A549 (cell line): ENCODE measurements around the gene TBX20.
"Not testable (repeated sequence)": the region's sequence is repeated elsewhere in the genome, so short reads cannot be mapped to it uniquely, and the experiment has no call there.

Experiments
- CTCF ChIP-seq: fragments of >200 bp; sonication (Bioruptor Twin); formaldehyde crosslinking; IDR thresholded peaks from 3 replicates; pipeline ENCODE4 v1.5.1; 2016
- EP300 ChIP-seq, 2 experiments: fragments of >200 bp; sonication (Bioruptor Twin); formaldehyde crosslinking; IDR thresholded peaks; 2 replicates in 1 of 2; 3 replicates in 1 of 2; pipeline ENCODE4 v1.6.1; 2016 to 2017
- POLR2A ChIP-seq: IDR thresholded peaks from 2 replicates; pipeline ENCODE4 v1.6.1; 2012; ENCODE audit warnings: mild to moderate bottlenecking, low read length
- RAD21 ChIP-seq, 2 experiments: fragments of >200 bp in 1 of 2; sonication (Bioruptor Twin) in 1 of 2; formaldehyde crosslinking in 1 of 2; IDR thresholded peaks in 1 of 2; conservative IDR thresholded peaks in 1 of 2; 2 replicates in 1 of 2; 3 replicates in 1 of 2; pipeline ENCODE4 v1.6.1; 2012 to 2018; ENCODE audit warnings: inconsistent platforms in 1 of 2
- SMC3 ChIP-seq: fragments of >200 bp; sonication (Bioruptor Twin); formaldehyde crosslinking; IDR thresholded peaks from 3 replicates; pipeline ENCODE4 v1.6.1; 2018; ENCODE audit warnings: inconsistent platforms
- ZC3H11A ChIP-seq: fragments of 450-650 bp; IDR thresholded peaks from 2 replicates; pipeline ENCODE4 v1.6.1; 2014; ENCODE audit warnings: antibody characterized with exemption, mild to moderate bottlenecking

GRCh38 chr7:35231221-35231620 is 22.7 kb downstream of the TBX20 start:
- TF ChIP-seq EP300 (IDR thresholded peaks at IDR 0.05); ZC3H11A; SMC3; RAD21 (conservative IDR thresholded peaks at IDR 0.05 in 1 of 2, IDR thresholded peaks at IDR 0.05 in 1 of 2); CTCF; POLR2A: not testable (repeated sequence)
